ENCODE data around the gene ANKIB1.

ANKIB1 gene

GRCh38 chr7:92266415-92267241 is 20.9 kb downstream of the ANKIB1 start:
- no peak for DNase-seq

GRCh38 chr7:92268921-92269320 is 23.1 kb downstream of the ANKIB1 start:
- DNase-seq: no peak

- no peak for DNase-seq
Observed at GRCh38 chr7:92275327-92275726, 29.6 kb downstream of the ANKIB1 start.

GRCh38 chr7:92276460-92276864 is 30.7 kb downstream of the ANKIB1 start:
- no peak for DNase-seq

GRCh38 chr7:92279396-92280031 is 33.7 kb downstream of the ANKIB1 start:
- no peak for DNase-seq

GRCh38 chr7:92281031-92281430 is 35.3 kb downstream of the ANKIB1 start:
- DNase-seq: no peak

- DNase-seq: no peak
Observed at GRCh38 chr7:92282221-92282814, 36.5 kb downstream of the ANKIB1 start.

- DNase-seq: no peak
Observed at GRCh38 chr7:92282930-92283329, 37.2 kb downstream of the ANKIB1 start.

GRCh38 chr7:92289321-92289720 is 43.5 kb downstream of the ANKIB1 start:
- no peak for DNase-seq

GRCh38 chr7:92292981-92293380 is 47.2 kb downstream of the ANKIB1 start:
- no peak for DNase-seq

GRCh38 chr7:92293896-92294590 is 48.3 kb downstream of the ANKIB1 start:
- no peak for DNase-seq

GRCh38 chr7:92295391-92295790 is 49.6 kb downstream of the ANKIB1 start:
- DNase-seq: no peak

GRCh38 chr7:92296235-92296634 is 50.5 kb downstream of the ANKIB1 start:
- no peak for DNase-seq

- no peak for DNase-seq
Observed at GRCh38 chr7:92296880-92297445, 51.2 kb downstream of the ANKIB1 start.

GRCh38 chr7:92297736-92298135 is 52.0 kb downstream of the ANKIB1 start:
- no peak for DNase-seq

- DNase-seq: no peak
Observed at GRCh38 chr7:92303761-92304160, 58.0 kb downstream of the ANKIB1 start.

- DNase-seq: no peak
Observed at GRCh38 chr7:92304406-92304893, 58.7 kb downstream of the ANKIB1 start.

GRCh38 chr7:92306153-92306552 is 60.4 kb downstream of the ANKIB1 start:
- no peak for DNase-seq

- no peak for DNase-seq
Observed at GRCh38 chr7:92313055-92313454, 67.3 kb downstream of the ANKIB1 start.

- no peak for DNase-seq
Observed at GRCh38 chr7:92319243-92319642, 73.5 kb downstream of the ANKIB1 start.

- no peak for DNase-seq
Observed at GRCh38 chr7:92325173-92325572, 79.4 kb downstream of the ANKIB1 start.

- no peak for DNase-seq
Observed at GRCh38 chr7:92325858-92326257, 80.1 kb downstream of the ANKIB1 start.

Data from activated CD8-positive, alpha-beta memory T cell treated with anti-CD3 and anti-CD28 coated beads, Interleukin-2, amount 50 U/mL, for 48 hours (primary cell).